K562 (cell line): ENCODE data around the gene PRDM4. TPM values are rescaled to one million over a fixed set of nuclear protein-coding genes. Genes with fewer than 3 reads are reported as not detected.

Experiments used
- ATAC-seq: fragments of 200-7000 bp; cut with Tn5 transposase; 3 replicates; pipeline ENCODE4 v1.9.1; 2020; ENCODE audit warnings: moderate library complexity
- BruUV-seq: library from RNA; stranded (reverse); fragments of 400-500 nt; replicated peaks from 2 replicates; lab custom pipeline; 2021; lab: Mats Ljungman, UMichigan
- CTCF ChIA-PET: fragments of 300-600 bp; formaldehyde crosslinking; extraction: SDS; loops from one replicate; lab custom pipeline; 2021; ENCODE audit warnings: low intra/inter-chr PET ratio; lab: Yijun Ruan, JAX
- POLR2A ChIA-PET: fragments of 300-600, 350-650 bp; sonication (Branson Sonifier 250); formaldehyde crosslinking; extraction: SDS; loops from one replicate; lab custom pipeline; 2021; ENCODE audit warnings: antibody characterized with exemption, inconsistent platforms; lab: Yijun Ruan, JAX
- DNase-seq, 4 experiments: peaks; one replicate each; pipeline versions ENCODE4 v3.0.0 to v3.0.0-alpha.2; 2011 to 2018; ENCODE audit warnings: low spot score in 3 of 4, mixed read lengths in 3 of 4; ENCODE audit errors: extremely low read depth in 1 of 4
- FAIRE-seq: peaks from 2 replicates; lab custom pipeline; 2011; peaks lifted over from hg19 to GRCh38; lab: Jason Lieb, UNC
- H2AFZ ChIP-seq: 2 replicates; pipeline ENCODE4 v1.6.0; 2011; ENCODE audit warnings: low read depth, low read length, control low read depth, inconsistent platforms
- H3K27ac ChIP-seq: fragments of 200-600 bp; 3 replicates; pipeline ENCODE4 v1.8.0; 2011; ENCODE audit warnings: low read depth, mild to moderate bottlenecking, control low read depth, inconsistent platforms, low read length, moderate library complexity, mixed read lengths; ENCODE audit errors: extremely low read depth
- H3K27me3 ChIP-seq, 2 experiments: fragments of 300-600 bp in 1 of 2; 2 replicates in 1 of 2; 3 replicates in 1 of 2; pipeline versions ENCODE4 v1.6.0 to v1.8.0; 2011; ENCODE audit warnings: inconsistent platforms in 2 of 2, low read length in 2 of 2, mild to moderate bottlenecking in 1 of 2, mixed read lengths in 1 of 2, moderate library complexity in 1 of 2; ENCODE audit not compliant: control insufficient read depth in 2 of 2, insufficient read depth in 2 of 2
- H3K36me3 ChIP-seq: fragments of 300-600 bp; 3 replicates; pipeline ENCODE4 v1.8.0; 2011; ENCODE audit warnings: mild to moderate bottlenecking, low read length, inconsistent platforms; ENCODE audit not compliant: control insufficient read depth, insufficient read depth
- H3K4me1 ChIP-seq, 2 experiments: fragments of 200-600 bp in 1 of 2; replicated peaks in 1 of 2; 2 replicates in 1 of 2; 3 replicates in 1 of 2; pipeline versions ENCODE4 v1.5.1 to v1.8.0; 2011; ENCODE audit warnings: inconsistent platforms in 2 of 2, low read length in 2 of 2, mild to moderate bottlenecking in 1 of 2, mixed read lengths in 1 of 2, moderate library complexity in 1 of 2; ENCODE audit not compliant: control insufficient read depth in 2 of 2, insufficient read depth in 2 of 2
- H3K4me2 ChIP-seq: 2 replicates; pipeline ENCODE4 v1.6.1; 2011; ENCODE audit warnings: low read length, control low read depth, inconsistent platforms, mixed read lengths; ENCODE audit not compliant: insufficient read depth
- H3K4me3 ChIP-seq: fragments of 200-600 bp; sonication (generic), shearing (Covaris generic); 2 replicates; pipeline ENCODE4 v1.5.1; 2016; ENCODE audit warnings: control low read depth, inconsistent platforms
- H3K79me2 ChIP-seq: fragments of 200-600 bp; 3 replicates; pipeline ENCODE4 v1.8.0; 2011; ENCODE audit warnings: low read length, inconsistent platforms; ENCODE audit not compliant: control insufficient read depth, insufficient read depth
- H3K9ac ChIP-seq, 2 experiments: 2 replicates each; pipeline versions ENCODE4 v1.6.0 to v1.6.1; 2011; ENCODE audit warnings: low read depth in 2 of 2, low read length in 2 of 2, control low read depth in 1 of 2, inconsistent platforms in 1 of 2, mild to moderate bottlenecking in 1 of 2, mixed read lengths in 1 of 2; ENCODE audit not compliant: insufficient read depth in 1 of 2
- H3K9me1 ChIP-seq: one replicate; pipeline ENCODE4 v1.6.0; 2011; ENCODE audit warnings: inconsistent platforms, mild to moderate bottlenecking, low read length, moderate library complexity; ENCODE audit not compliant: control insufficient read depth, insufficient read depth
- H3K9me3 ChIP-seq: replicated peaks from 2 replicates; pipeline ENCODE4 v1.5.1; 2011; ENCODE audit warnings: low read depth, low read length, inconsistent platforms; ENCODE audit not compliant: control insufficient read depth, insufficient read depth
- H4K20me1 ChIP-seq: replicated peaks from 2 replicates; pipeline ENCODE4 v1.6.1; 2011; ENCODE audit warnings: low read length, inconsistent platforms, mixed read lengths; ENCODE audit not compliant: control insufficient read depth, insufficient read depth
- CHD1 ChIP-seq: fragments of 200-600 bp; sonication (generic); IDR thresholded peaks from one replicate; pipeline ENCODE4 v1.6.1; 2012; ENCODE audit warnings: mild to moderate bottlenecking, moderate library complexity, low read length, inconsistent platforms
- EHMT2 ChIP-seq: fragments of 450-650 bp; IDR thresholded peaks from 2 replicates; pipeline ENCODE4 v1.6.1; 2018; ENCODE audit warnings: antibody characterized with exemption
- FOXK1 ChIP-seq: sonication (generic); formaldehyde crosslinking; IDR thresholded peaks from 2 replicates; pipeline ENCODE4 v1.8.0; 2022; ENCODE audit warnings: missing genetic modification reagents, mild to moderate bottlenecking, borderline replicate concordance
- GABPB2 ChIP-seq: fragments of 250-450 bp; sonication (Bioruptor Pico); conservative IDR thresholded peaks from 2 replicates; pipeline ENCODE4 v1.5.1; 2021; ENCODE audit warnings: mild to moderate bottlenecking
- MBD2 ChIP-seq: sonication (generic); IDR thresholded peaks from 2 replicates; pipeline ENCODE4 v1.6.1; 2016; ENCODE audit warnings: low read depth, borderline replicate concordance
- NCOA2 ChIP-seq, 2 experiments: fragments of 450-650 bp; IDR thresholded peaks; 2 replicates each; pipeline ENCODE4 v1.6.1; 2018; ENCODE audit warnings: mild to moderate bottlenecking in 2 of 2, moderate library complexity in 1 of 2; ENCODE audit not compliant: partially characterized antibody in 2 of 2
- NCOR1 ChIP-seq: fragments of 450-650 bp; IDR thresholded peaks from 2 replicates; pipeline ENCODE4 v1.6.1; 2016; ENCODE audit warnings: mild to moderate bottlenecking, moderate library complexity
- NFRKB ChIP-seq: fragments of 450-650 bp; IDR thresholded peaks from 2 replicates; pipeline ENCODE4 v1.6.1; 2016; ENCODE audit warnings: low read depth
- POLR2H ChIP-seq: IDR thresholded peaks from 2 replicates; pipeline ENCODE4 v1.6.1; 2016; ENCODE audit warnings: missing genetic modification characterization, low read depth, mild to moderate bottlenecking, control low read depth, missing compliant biosample characterization, moderate library complexity
- POLR3A ChIP-seq: IDR thresholded peaks from 2 replicates; pipeline ENCODE4 v1.6.1; 2011; ENCODE audit warnings: borderline replicate concordance, mild to moderate bottlenecking, moderate library complexity; ENCODE audit not compliant: insufficient read length, insufficient read depth; ENCODE audit errors: extremely low read depth
- PTBP1 ChIP-seq: fragments of 200-400 bp; formaldehyde crosslinking; IDR thresholded peaks from 2 replicates; pipeline ENCODE4 v1.6.1; 2017; ENCODE audit warnings: low read depth, low read length
- RB1 ChIP-seq: fragments of 450-650 bp; IDR thresholded peaks from 2 replicates; pipeline ENCODE4 v1.6.1; 2017; ENCODE audit warnings: low read depth, mild to moderate bottlenecking
- RHOXF2B ChIP-seq: fragments of 250-450 bp; sonication (Bioruptor Pico); conservative IDR thresholded peaks from 2 replicates; pipeline ENCODE4 v1.5.1; 2021
- TBL1XR1 ChIP-seq, 2 experiments: IDR thresholded peaks; 2 replicates each; pipeline ENCODE4 v1.6.1; 2012; ENCODE audit warnings: improper control_type of control experiment in 2 of 2, low read length in 2 of 2, mild to moderate bottlenecking in 1 of 2
- ZNF324 ChIP-seq: fragments of 250-450 bp; sonication (Bioruptor Pico); IDR thresholded peaks from 2 replicates; pipeline ENCODE4 v1.4.0; 2020; ENCODE audit warnings: mild to moderate bottlenecking
- WGBS: fragments of 100-300 bp; shearing (Covaris generic); methylation state at CpG from one replicate; pipeline ENCODE4 v1.1.6; 2016; ENCODE audit warnings: low coverage, mixed read lengths; ENCODE audit not compliant: insufficient coverage; ENCODE audit errors: missing lambda C conversion rate; 5-methylcytosine and 5-hydroxymethylcytosine counted together
- in situ Hi-C: fragments of 300-500 bp; cut with MboI; formaldehyde crosslinking; loops from 4 replicates; pipeline ENCODE4 v1.15.0; 2018; ENCODE audit warnings: inconsistent platforms, mixed read lengths
- intact Hi-C: fragments of 100-400 bp; cut with micrococcal nuclease; formaldehyde crosslinking; loops from 2 replicates; pipeline ENCODE4 v1.14.2; 2022
- polyA plus RNA-seq, 8 experiments: library from polyadenylated mRNA; depleted of rRNA in 4 of 8; stranded (reverse) in 5 of 8; unstranded in 3 of 8; fragments of >200 nt; fragmentation: Nextera tagmentation in 2 of 8; fragmentation: Illumina TruSeq in 1 of 8; extraction: Ambion mirVana in 2 of 8; extraction: Trizol in 1 of 8; gene quantifications; 2 replicates each; pipeline versions ENCODE4 v1.2.1 to v1.2.3, GENCODE V29; 2011 to 2014; ENCODE audit warnings: inconsistent platforms in 1 of 8, missing spikeins in 1 of 8
- total RNA-seq, 7 experiments: library from RNA; depleted of rRNA in 6 of 7; stranded (reverse); fragments of >200 nt in 6 of 7; fragmentation: Illumina TruSeq in 2 of 7; extraction: Trizol in 2 of 7; gene quantifications; 2 replicates each; pipeline versions ENCODE4 v1.2.1 to v1.2.3, GENCODE V29; 2011 to 2021; ENCODE audit warnings: low replicate concordance in 1 of 7
- TF ChIP-seq, protein P1 (sequence below), 2 experiments: fragments of 150-350 bp in 1 of 2; IDR thresholded peaks; 2 replicates each; pipeline ENCODE4 v1.6.1; 2012 to 2016; ENCODE audit warnings: low read depth in 2 of 2, low read length in 2 of 2, mild to moderate bottlenecking in 1 of 2, moderate library complexity in 1 of 2
- TF ChIP-seq, protein P2 (sequence below), 2 experiments: fragments of 200-800 bp in 1 of 2; sonication (Bioruptor generic) in 1 of 2; sonication (generic) in 1 of 2; formaldehyde crosslinking in 1 of 2; IDR thresholded peaks in 1 of 2; conservative IDR thresholded peaks in 1 of 2; 2 replicates each; pipeline versions ENCODE4 v1.5.0 to v1.6.1; 2016 to 2020; ENCODE audit warnings: missing compliant biosample characterization in 1 of 2, missing genetic modification characterization in 1 of 2, missing genetic modification reagents in 1 of 2
- TF ChIP-seq, protein P3 (sequence below): sonication (generic); formaldehyde crosslinking; IDR thresholded peaks from 2 replicates; pipeline ENCODE4 v1.8.0; 2022; ENCODE audit warnings: missing genetic modification reagents, mild to moderate bottlenecking, moderate library complexity, borderline replicate concordance

Gene PRDM4
- total and polyA plus RNA-seq, 9 of the 15 experiments (the other 6 are each of a cell fraction or from before 2014, with no cell fraction given), result 5.9 to 26.0 (median 20.0) TPM

DNA sequence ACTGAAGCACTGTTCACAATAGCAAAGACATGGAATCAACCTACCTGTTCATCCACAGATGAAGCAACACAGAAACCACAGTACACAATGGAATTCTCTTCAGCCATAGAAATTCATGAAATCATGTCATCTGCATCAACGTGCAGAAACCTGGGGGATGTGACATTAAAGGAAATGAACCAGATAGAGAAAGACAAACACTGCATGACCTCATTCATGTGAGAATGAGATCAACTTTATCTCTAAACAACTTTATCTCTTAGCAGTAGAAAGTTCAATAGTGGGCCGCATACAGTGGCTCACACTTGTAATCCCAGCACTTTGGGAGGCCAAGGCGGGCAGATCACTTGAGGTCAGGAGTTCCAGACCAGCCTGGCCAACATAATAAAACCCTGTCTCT lies 33.5 kb upstream of the PRDM4 start:
- no peak for DNase-seq
- 0% methylated on average over 3 of the region's 3 CpGs for WGBS

More for the DNA sequence above, 33.5 kb upstream of the PRDM4 start:
- POLR2A ChIA-PET, result interaction anchor here (0.7 kb wide), 1 partner anchor 160 kb away, joined by 3 read pairs; no protein-coding TSS in a partner anchor
- TF ChIP-seq, protein P1, sequence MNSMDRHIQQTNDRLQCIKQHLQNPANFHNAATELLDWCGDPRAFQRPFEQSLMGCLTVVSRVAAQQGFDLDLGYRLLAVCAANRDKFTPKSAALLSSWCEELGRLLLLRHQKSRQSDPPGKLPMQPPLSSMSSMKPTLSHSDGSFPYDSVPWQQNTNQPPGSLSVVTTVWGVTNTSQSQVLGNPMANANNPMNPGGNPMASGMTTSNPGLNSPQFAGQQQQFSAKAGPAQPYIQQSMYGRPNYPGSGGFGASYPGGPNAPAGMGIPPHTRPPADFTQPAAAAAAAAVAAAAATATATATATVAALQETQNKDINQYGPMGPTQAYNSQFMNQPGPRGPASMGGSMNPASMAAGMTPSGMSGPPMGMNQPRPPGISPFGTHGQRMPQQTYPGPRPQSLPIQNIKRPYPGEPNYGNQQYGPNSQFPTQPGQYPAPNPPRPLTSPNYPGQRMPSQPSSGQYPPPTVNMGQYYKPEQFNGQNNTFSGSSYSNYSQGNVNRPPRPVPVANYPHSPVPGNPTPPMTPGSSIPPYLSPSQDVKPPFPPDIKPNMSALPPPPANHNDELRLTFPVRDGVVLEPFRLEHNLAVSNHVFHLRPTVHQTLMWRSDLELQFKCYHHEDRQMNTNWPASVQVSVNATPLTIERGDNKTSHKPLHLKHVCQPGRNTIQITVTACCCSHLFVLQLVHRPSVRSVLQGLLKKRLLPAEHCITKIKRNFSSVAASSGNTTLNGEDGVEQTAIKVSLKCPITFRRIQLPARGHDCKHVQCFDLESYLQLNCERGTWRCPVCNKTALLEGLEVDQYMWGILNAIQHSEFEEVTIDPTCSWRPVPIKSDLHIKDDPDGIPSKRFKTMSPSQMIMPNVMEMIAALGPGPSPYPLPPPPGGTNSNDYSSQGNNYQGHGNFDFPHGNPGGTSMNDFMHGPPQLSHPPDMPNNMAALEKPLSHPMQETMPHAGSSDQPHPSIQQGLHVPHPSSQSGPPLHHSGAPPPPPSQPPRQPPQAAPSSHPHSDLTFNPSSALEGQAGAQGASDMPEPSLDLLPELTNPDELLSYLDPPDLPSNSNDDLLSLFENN (IDR thresholded peaks at IDR 0.05; ENCODE audit: low read depth in 2 of 2, low read length in 2 of 2), result no peak
- no peak for TF ChIP-seq GABPB2
- TF ChIP-seq ZNF324 (CRISPR knock-in tag), result no peak
- no peak for TF ChIP-seq CHD1
- no peak for TF ChIP-seq FOXK1 (CRISPR knock-in tag)
- no peak for TF ChIP-seq RHOXF2B (CRISPR knock-in tag)
- TF ChIP-seq NCOR1, result no peak
- TF ChIP-seq EHMT2, result no peak
- TF ChIP-seq TBL1XR1 (IDR thresholded peaks at IDR 0.05; ENCODE audit: low read length in 2 of 2), result no peak
- no peak for TF ChIP-seq RB1
- TF ChIP-seq MBD2, result no peak
- TF ChIP-seq NFRKB, result no peak
- no peak for TF ChIP-seq POLR3A
- TF ChIP-seq POLR2H (tag), result no peak
- no peak for TF ChIP-seq PTBP1
- TF ChIP-seq, protein P2, sequence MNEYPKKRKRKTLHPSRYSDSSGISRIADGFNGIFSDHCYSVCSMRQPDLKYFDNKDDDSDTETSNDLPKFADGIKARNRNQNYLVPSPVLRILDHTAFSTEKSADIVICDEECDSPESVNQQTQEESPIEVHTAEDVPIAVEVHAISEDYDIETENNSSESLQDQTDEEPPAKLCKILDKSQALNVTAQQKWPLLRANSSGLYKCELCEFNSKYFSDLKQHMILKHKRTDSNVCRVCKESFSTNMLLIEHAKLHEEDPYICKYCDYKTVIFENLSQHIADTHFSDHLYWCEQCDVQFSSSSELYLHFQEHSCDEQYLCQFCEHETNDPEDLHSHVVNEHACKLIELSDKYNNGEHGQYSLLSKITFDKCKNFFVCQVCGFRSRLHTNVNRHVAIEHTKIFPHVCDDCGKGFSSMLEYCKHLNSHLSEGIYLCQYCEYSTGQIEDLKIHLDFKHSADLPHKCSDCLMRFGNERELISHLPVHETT (CRISPR knock-in tag; conservative IDR thresholded peaks at IDR 0.05 in 1 of 2, IDR thresholded peaks at IDR 0.05 in 1 of 2), result no peak
- TF ChIP-seq, protein P3, sequence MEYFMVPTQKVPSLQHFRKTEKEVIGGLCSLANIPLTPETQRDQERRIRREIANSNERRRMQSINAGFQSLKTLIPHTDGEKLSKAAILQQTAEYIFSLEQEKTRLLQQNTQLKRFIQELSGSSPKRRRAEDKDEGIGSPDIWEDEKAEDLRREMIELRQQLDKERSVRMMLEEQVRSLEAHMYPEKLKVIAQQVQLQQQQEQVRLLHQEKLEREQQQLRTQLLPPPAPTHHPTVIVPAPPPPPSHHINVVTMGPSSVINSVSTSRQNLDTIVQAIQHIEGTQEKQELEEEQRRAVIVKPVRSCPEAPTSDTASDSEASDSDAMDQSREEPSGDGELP (CRISPR knock-in tag), result no peak
- no peak for TF ChIP-seq NCOA2 (IDR thresholded peaks at IDR 0.05; ENCODE audit: partially characterized antibody in 2 of 2)
- no peaks in the 10 kb centered on the region for H3K79me2 ChIP-seq
- no peaks in the 10 kb centered on the region for H3K9me1 ChIP-seq
- no peak overlapping the region for H3K9ac ChIP-seq
- H3K9me3 ChIP-seq, result no peaks in the 10 kb centered on the region
- H3K27me3 ChIP-seq, result peaks cover 0 to 7% of the 10 kb centered on the region in 2 experiments
- no peaks in the 10 kb centered on the region for H3K36me3 ChIP-seq
- no peaks in the 10 kb centered on the region for H3K4me1 ChIP-seq
- in situ Hi-C loops, result no loop called here
- no TSS peak for BruUV-seq
- H2AFZ ChIP-seq, result no peak overlapping the region
- H3K4me3 ChIP-seq, result no peak overlapping the region
- H3K4me2 ChIP-seq, result no peak overlapping the region
- FAIRE-seq (no peak), ATAC-seq (no peak)
- H3K27ac ChIP-seq, result no peak overlapping the region
- no peaks in the 10 kb centered on the region for H4K20me1 ChIP-seq
- CTCF ChIA-PET, result no interaction called here
- intact Hi-C loops, result no loop called here
